GM23338 (cell line): ENCODE data around the gene HSD11B2.

Experiments
- CTCF ChIP-seq, 2 experiments: fragments of 200-600 bp in 1 of 2; sonication (generic) in 1 of 2; conservative IDR thresholded peaks; 2 replicates each; pipeline versions ENCODE4 v1.5.1 to v1.6.1; 2016 to 2017; ENCODE audit warnings: antibody characterized with exemption in 2 of 2, low read depth in 2 of 2, mild to moderate bottlenecking in 2 of 2, moderate library complexity in 1 of 2
- JUNB ChIP-seq: IDR thresholded peaks from one replicate; pipeline ENCODE4 v1.6.1; 2016; ENCODE audit warnings: antibody characterized with exemption; ENCODE audit not compliant: unreplicated experiment
- NANOG ChIP-seq: IDR thresholded peaks from 2 replicates; pipeline ENCODE4 v1.6.1; 2016; ENCODE audit warnings: antibody characterized with exemption, borderline replicate concordance
- POLR2AphosphoS5 ChIP-seq: IDR thresholded peaks from 2 replicates; pipeline ENCODE4 v1.6.1; 2016; ENCODE audit warnings: antibody characterized with exemption, low read depth
- REST ChIP-seq: IDR thresholded peaks from one replicate; pipeline ENCODE4 v1.6.1; 2018; ENCODE audit warnings: antibody characterized with exemption; ENCODE audit not compliant: unreplicated experiment
- ZNF462 ChIP-seq: fragments of 250-450 bp; sonication (Bioruptor Pico); IDR thresholded peaks from 2 replicates; pipeline ENCODE4 v1.5.0; 2020; ENCODE audit warnings: mild to moderate bottlenecking, moderate library complexity

- TF ChIP-seq JUNB = no peak
- TF ChIP-seq CTCF (conservative IDR thresholded peaks at IDR 0.05; ENCODE audit: low read depth in 2 of 2) = no peak
- TF ChIP-seq POLR2AphosphoS5 = no peak
- TF ChIP-seq ZNF462 (CRISPR knock-in tag) = no peak
- no peak for TF ChIP-seq REST
- no peak for TF ChIP-seq NANOG
These were observed 30.0 kb downstream of the HSD11B2 start for GRCh38 chr16:67460961-67461360.
